Endometrial microvascular endothelial cells (primary cell): ENCODE data around the gene NRXN2. TPM values are rescaled to one million over a fixed set of nuclear protein-coding genes. Genes with fewer than 3 reads are reported as not detected.

Experiments used
- total RNA-seq: library from RNA; depleted of rRNA; stranded (reverse); fragments of >200 nt; gene quantifications from one replicate; pipeline ENCODE4 v1.2.3, GENCODE V29; 2015; ENCODE audit errors: inconsistent ontology term

NRXN2 gene
- total RNA-seq, 1 donor from 2014 or later, result not detected

Other genes with a start within 250 kb of the NRXN2 start
- gene SLC22A11, start 167.3 kb downstream of the NRXN2 start, total RNA-seq, result not detected
- not detected for gene SLC22A12, start 132.0 kb downstream of the NRXN2 start, total RNA-seq
- gene RASGRP2, start 20.9 kb upstream of the NRXN2 start, total RNA-seq, result 1.3 TPM
- not detected for gene PYGM, start 36.8 kb upstream of the NRXN2 start, total RNA-seq
- 167 TPM for gene SF1, start 55.3 kb upstream of the NRXN2 start, total RNA-seq
- gene MAP4K2, start 80.0 kb upstream of the NRXN2 start, total RNA-seq, result 42.8 TPM
- 34.0 TPM for gene MEN1, start 87.4 kb upstream of the NRXN2 start, total RNA-seq
- 0.19 TPM for gene CDC42BPG, start 121.5 kb upstream of the NRXN2 start, total RNA-seq
- 202 TPM for gene EHD1, start 155.4 kb upstream of the NRXN2 start, total RNA-seq
- gene ATG2A, start 194.0 kb upstream of the NRXN2 start, total RNA-seq, result 26.2 TPM
- gene PPP2R5B, start 201.5 kb upstream of the NRXN2 start, total RNA-seq, result 26.5 TPM
- not detected for gene GPHA2, start 212.7 kb upstream of the NRXN2 start, total RNA-seq
- gene MAJIN, start 248.9 kb upstream of the NRXN2 start, total RNA-seq, result not detected